Upper lobe of left lung (tissue), 6 donors: ENCODE measurements around the gene BIRC7. TPM values are rescaled to one million over a fixed set of nuclear protein-coding genes. Genes with fewer than 3 reads are reported as not detected.

ENCODE experiments used
- ATAC-seq, 2 donors: fragments of 200-7000 bp; cut with Tn5 transposase; one replicate each; pipeline ENCODE4 v1.9.1; 2022; ENCODE audit warnings: mild to moderate bottlenecking in 2 of 2, moderate library complexity in 2 of 2; ENCODE audit not compliant: low FRiP score in 2 of 2
- DNase-seq, 2 donors: peaks; one replicate each; pipeline ENCODE4 v3.0.0-alpha.2; 2019 to 2020
- H3K27ac ChIP-seq, 4 donors: fragments of 200-600 bp; sonication (generic); one replicate each; pipeline ENCODE4 v1.5.1; 2016 to 2019
- H3K27me3 ChIP-seq, 4 donors: fragments of 200-600 bp; sonication (generic); one replicate each; pipeline ENCODE4 v1.5.1; 2017 to 2019
- H3K36me3 ChIP-seq, 4 donors: fragments of 200-600 bp; sonication (generic); one replicate each; pipeline ENCODE4 v1.5.1; 2016 to 2019
- H3K4me1 ChIP-seq, 4 donors: fragments of 200-600 bp; sonication (generic); one replicate each; pipeline ENCODE4 v1.5.1; 2018 to 2019
- H3K4me3 ChIP-seq, 4 donors: fragments of 200-600 bp; sonication (generic); one replicate each; pipeline ENCODE4 v1.5.1; 2017 to 2019; ENCODE audit warnings: mild to moderate bottlenecking in 2 of 4, moderate library complexity in 1 of 4
- H3K9me3 ChIP-seq, 4 donors: fragments of 200-600 bp; sonication (generic); one replicate each; pipeline ENCODE4 v1.5.1; 2018 to 2019
- CTCF ChIP-seq, 6 experiments: fragments of 450-650 bp in 4 of 6; fragments of 200-600 bp in 2 of 6; sonication (generic) in 2 of 6; IDR thresholded peaks; one replicate each; pipeline ENCODE4 v1.5.1; 2016 to 2019; ENCODE audit warnings: antibody characterized with exemption in 6 of 6
- EP300 ChIP-seq, 4 donors: sonication (generic); formaldehyde crosslinking; IDR thresholded peaks; one replicate each; pipeline ENCODE4 v1.5.1; 2017; ENCODE audit warnings: antibody characterized with exemption in 4 of 4, control low read depth in 2 of 4
- POLR2A ChIP-seq, 4 donors: fragments of 450-650 bp; IDR thresholded peaks; one replicate each; pipeline ENCODE4 v1.5.1; 2016 to 2017; ENCODE audit warnings: antibody characterized with exemption in 4 of 4, mild to moderate bottlenecking in 2 of 4
- POLR2AphosphoS5 ChIP-seq, 2 donors: sonication (generic); formaldehyde crosslinking; IDR thresholded peaks; one replicate each; pipeline ENCODE4 v1.5.1; 2017; ENCODE audit warnings: antibody characterized with exemption in 2 of 2
- WGBS, 2 donors: methylation state at CpG; one replicate each; pipeline ENCODE4 v1.1.5; 2017 to 2018; 5-methylcytosine and 5-hydroxymethylcytosine counted together
- total RNA-seq, 6 donors: library from RNA; depleted of rRNA in 4 of 6; stranded (reverse); fragments of >200 nt in 4 of 6; gene quantifications; one replicate each; pipeline versions ENCODE4 v1.1.0 to v1.2.1, GENCODE V29; 2016 to 2021
- donor health status: DM: no; HTN: no; CAD: no; lungs with moderate emphysema.
- donor health status: DM: no; HTN: yes; CAD: no; lungs with severe emphysema.

Gene BIRC7
- total RNA-seq, 6 donors from 2014 or later = 1.3 to 15.0 (median 2.8) TPM; not detected in 2

- no peaks in the 10 kb centered on the region for H3K4me1 ChIP-seq
- WGBS, 2 donors = 74 to 79% methylated on average over 2 to 16 of the region's 26 CpGs
- ATAC-seq (no peak), DNase-seq (peak in 1 of 2 donors; percentile 66)
- no peaks in the 10 kb centered on the region for H3K27me3 ChIP-seq
- no peak overlapping the region for H3K4me3 ChIP-seq
- H3K9me3 ChIP-seq = no peaks in the 10 kb centered on the region
- H3K27ac ChIP-seq = no peak overlapping the region
- TF ChIP-seq CTCF (IDR thresholded peaks at IDR 0.05) = no peak
- no peak for TF ChIP-seq EP300 (IDR thresholded peaks at IDR 0.05)
- no peak for TF ChIP-seq POLR2AphosphoS5 (IDR thresholded peaks at IDR 0.05)
- TF ChIP-seq POLR2A (IDR thresholded peaks at IDR 0.05) = no peak
- H3K36me3 ChIP-seq = no peaks in the 10 kb centered on the region
Measured at GRCh38 chr20:63236116-63236837, 572 bp downstream of the BIRC7 start.

GRCh38 chr20:63238031-63238430, 2.3 kb downstream of the BIRC7 start:
- no peaks in the 10 kb centered on the region for H3K4me1 ChIP-seq
- no peaks in the 10 kb centered on the region for H3K9me3 ChIP-seq
- H3K27me3 ChIP-seq = no peaks in the 10 kb centered on the region
- no peak for TF ChIP-seq POLR2A (IDR thresholded peaks at IDR 0.05)
- no peak overlapping the region for H3K4me3 ChIP-seq
- WGBS, 2 donors = 72 to 88% methylated on average over 3 to 10 of the region's 10 CpGs
- H3K27ac ChIP-seq = no peak overlapping the region
- DNase-seq (no peak), ATAC-seq (no peak)
- H3K36me3 ChIP-seq = no peaks in the 10 kb centered on the region

DNA sequence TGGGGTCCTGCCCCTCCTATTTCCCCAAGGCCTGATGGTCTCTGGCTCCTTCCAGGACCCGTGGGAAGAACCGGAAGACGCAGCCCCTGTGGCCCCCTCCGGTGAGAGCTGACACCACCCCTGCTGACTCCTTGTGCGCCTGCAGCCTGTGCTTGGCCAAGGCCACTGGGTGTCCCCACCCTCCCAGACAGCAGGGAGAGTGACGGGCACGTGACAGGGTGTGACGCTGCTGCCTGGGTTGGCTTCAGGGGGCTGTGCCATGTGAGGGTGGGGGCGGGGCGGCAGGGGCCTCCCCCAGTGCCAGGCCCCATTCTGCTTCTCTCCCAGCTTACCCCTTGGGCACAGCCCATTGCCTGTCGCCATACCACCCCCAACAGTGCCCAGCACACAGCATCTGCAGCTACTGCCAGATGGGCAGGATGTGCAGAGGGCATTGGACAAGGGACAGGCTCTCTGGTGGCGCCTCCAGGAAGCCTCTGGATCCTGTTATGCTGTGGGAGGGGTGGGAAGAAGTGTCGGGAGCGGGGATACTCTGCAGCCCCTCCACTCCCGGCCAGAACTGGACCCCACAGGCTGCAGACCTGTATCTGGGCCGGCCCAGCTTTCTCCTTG, 2.9 kb downstream of the BIRC7 start:
- no peak for ATAC-seq
- Histone ChIP-seq H3K27me3 (no peaks in the 10 kb centered on the region), H3K36me3 (no peaks in the 10 kb centered on the region), H3K27ac (no peak overlapping the region), H3K9me3 (no peaks in the 10 kb centered on the region), H3K4me1 (no peaks in the 10 kb centered on the region), H3K4me3 (no peak overlapping the region)
- TF ChIP-seq POLR2A (IDR thresholded peaks at IDR 0.05) = no peak
- no peak for TF ChIP-seq POLR2AphosphoS5 (IDR thresholded peaks at IDR 0.05)
- TF ChIP-seq EP300 (IDR thresholded peaks at IDR 0.05) = no peak
- TF ChIP-seq CTCF (IDR thresholded peaks at IDR 0.05) = no peak
- 23 to 50% methylated on average over 3 to 15 of the region's 16 CpGs for WGBS, 2 donors
- DNase-seq = peak in 1 of 2 donors; percentile 50

GRCh38 chr20:63239431-63239830, 3.7 kb downstream of the BIRC7 start:
- no peaks in the 10 kb centered on the region for H3K27me3 ChIP-seq
- TF ChIP-seq POLR2A (IDR thresholded peaks at IDR 0.05) (no peak), CTCF (IDR thresholded peaks at IDR 0.05) (no peak), POLR2AphosphoS5 (IDR thresholded peaks at IDR 0.05) (no peak), EP300 (IDR thresholded peaks at IDR 0.05) (no peak)
- H3K27ac ChIP-seq = no peak overlapping the region
- no peaks in the 10 kb centered on the region for H3K9me3 ChIP-seq
- H3K36me3 ChIP-seq = no peaks in the 10 kb centered on the region
- no peaks in the 10 kb centered on the region for H3K4me1 ChIP-seq
- 86 to 91% methylated on average over 20 to 30 of the region's 30 CpGs for WGBS, 2 donors
- peak in 1 of 2 donors; percentile 76 for DNase-seq
- H3K4me3 ChIP-seq = no peak overlapping the region
- ATAC-seq = no peak

GRCh38 chr20:63240004-63240403, 4.3 kb downstream of the BIRC7 start:
- no peaks in the 10 kb centered on the region for H3K36me3 ChIP-seq
- WGBS, 2 donors = 70 to 83% methylated on average over 2 to 11 of the region's 11 CpGs
- no peak overlapping the region for H3K4me3 ChIP-seq
- TF ChIP-seq EP300 (IDR thresholded peaks at IDR 0.05) = no peak
- no peak for TF ChIP-seq POLR2AphosphoS5 (IDR thresholded peaks at IDR 0.05)
- TF ChIP-seq POLR2A (IDR thresholded peaks at IDR 0.05) = no peak
- no peak for TF ChIP-seq CTCF (IDR thresholded peaks at IDR 0.05)
- H3K9me3 ChIP-seq = no peaks in the 10 kb centered on the region
- H3K27me3 ChIP-seq = no peaks in the 10 kb centered on the region
- ATAC-seq (no peak), DNase-seq (peak in 1 of 2 donors; percentile 65)
- no peak overlapping the region for H3K27ac ChIP-seq
- H3K4me1 ChIP-seq = no peaks in the 10 kb centered on the region
